Loucy (cell line): ENCODE measurements around the gene TMEM255A.

ENCODE experiments used
- H2AFZ ChIP-seq: fragments of 200-600 bp; sonication (generic); 2 replicates; pipeline ENCODE4 v1.6.0; 2016; ENCODE audit warnings: antibody characterized with exemption, mild to moderate bottlenecking, low read length, moderate library complexity
- H3F3A ChIP-seq: fragments of 200-600 bp; 2 replicates; pipeline ENCODE4 v1.6.0; 2016; ENCODE audit warnings: antibody characterized with exemption, low read depth, mild to moderate bottlenecking
- H3K27me3 ChIP-seq: fragments of 200-600 bp; sonication (generic); 2 replicates; pipeline ENCODE4 v1.6.1; 2014; ENCODE audit warnings: low read length, mild to moderate bottlenecking; ENCODE audit not compliant: insufficient read depth, poor library complexity, severe bottlenecking
- H3K36me3 ChIP-seq: fragments of 200-600 bp; sonication (generic); 2 replicates; pipeline ENCODE4 v1.6.1; 2016; ENCODE audit warnings: low read length; ENCODE audit not compliant: insufficient read depth
- H3K4me1 ChIP-seq: fragments of 200-600 bp; sonication (generic); 2 replicates; pipeline ENCODE4 v1.5.1; 2014; ENCODE audit warnings: low read length, mild to moderate bottlenecking; ENCODE audit not compliant: insufficient read depth, poor library complexity, severe bottlenecking
- H3K4me2 ChIP-seq: fragments of 200-600 bp; sonication (generic); 2 replicates; pipeline ENCODE4 v1.6.0; 2014; ENCODE audit warnings: antibody characterized with exemption, low read length, low read depth, mild to moderate bottlenecking; ENCODE audit not compliant: poor library complexity, severe bottlenecking
- H3K4me3 ChIP-seq: fragments of 200-600 bp; sonication (generic); 2 replicates; pipeline ENCODE4 v1.5.1; 2014; ENCODE audit warnings: low read length, mild to moderate bottlenecking, mixed read lengths; ENCODE audit not compliant: poor library complexity, severe bottlenecking
- H3K79me2 ChIP-seq: fragments of 200-600 bp; sonication (generic); 2 replicates; pipeline ENCODE4 v1.6.1; 2014; ENCODE audit warnings: low read length; ENCODE audit not compliant: insufficient read depth
- H3K9ac ChIP-seq: fragments of 200-600 bp; sonication (generic); 2 replicates; pipeline ENCODE4 v1.6.0; 2014; ENCODE audit warnings: mild to moderate bottlenecking, low read depth, low read length, moderate library complexity; ENCODE audit not compliant: poor library complexity, severe bottlenecking
- H3K9me2 ChIP-seq: fragments of 200-600 bp; sonication (generic); replicated peaks from 2 replicates; pipeline ENCODE4 v1.6.1; 2016; ENCODE audit warnings: low read depth, low read length, mixed read lengths
- H3K9me3 ChIP-seq: fragments of 200-600 bp; sonication (generic); 2 replicates; pipeline ENCODE4 v1.6.1; 2014; ENCODE audit warnings: mild to moderate bottlenecking, antibody characterized with exemption, low read length, low read depth; ENCODE audit not compliant: insufficient read depth
- H4K20me1 ChIP-seq: fragments of 200-600 bp; sonication (generic); 2 replicates; pipeline ENCODE4 v1.6.0; 2014; ENCODE audit warnings: antibody characterized with exemption, low read length, mild to moderate bottlenecking; ENCODE audit not compliant: insufficient read depth, poor library complexity, severe bottlenecking
- EZH2phosphoT487 ChIP-seq: fragments of 200-600 bp; IDR thresholded peaks from 2 replicates; pipeline ENCODE4 v1.6.1; 2018; ENCODE audit warnings: antibody characterized with exemption, mild to moderate bottlenecking, moderate library complexity, borderline replicate concordance
- TF ChIP-seq, protein P1 (sequence below): fragments of 200-600 bp; sonication (generic); conservative IDR thresholded peaks from 2 replicates; pipeline ENCODE4 v1.5.1; 2014; ENCODE audit warnings: mild to moderate bottlenecking, antibody characterized with exemption, low read length

The TMEM255A gene

DNA sequence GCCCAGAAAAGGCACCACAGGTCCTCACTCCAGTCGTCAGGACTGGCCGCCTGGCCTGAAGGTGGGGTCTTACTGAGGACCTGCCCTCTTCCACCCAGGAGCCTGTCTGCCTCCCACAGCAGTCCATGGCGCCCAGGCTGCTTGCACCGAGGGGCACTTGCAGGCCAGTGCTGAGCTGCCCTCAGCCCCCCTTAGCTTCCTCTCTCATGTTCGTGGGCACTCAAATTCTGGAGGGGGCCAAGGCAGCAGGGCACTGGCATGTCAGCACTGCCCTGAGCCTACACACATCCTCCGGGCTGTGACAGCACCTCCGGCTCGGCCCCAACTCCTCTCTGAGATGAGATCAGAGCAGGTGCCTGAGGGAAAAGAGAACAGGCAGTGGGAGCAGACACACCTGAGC lies 87.9 kb downstream of the TMEM255A start:
- Histone ChIP-seq H3K79me2 (no peaks in the 10 kb centered on the region), H3K36me3 (no peaks in the 10 kb centered on the region), H3K9me3 (no peaks in the 10 kb centered on the region), H3F3A (no peaks in the 10 kb centered on the region), H3K9me2 (no peaks in the 10 kb centered on the region), H3K4me3 (no peak overlapping the region), H3K4me2 (no peak overlapping the region), H3K4me1 (no peaks in the 10 kb centered on the region), H3K27me3 (no peaks in the 10 kb centered on the region), H2AFZ (no peak overlapping the region), H4K20me1 (no peaks in the 10 kb centered on the region), H3K9ac (no peak overlapping the region)
- TF ChIP-seq, protein P1, sequence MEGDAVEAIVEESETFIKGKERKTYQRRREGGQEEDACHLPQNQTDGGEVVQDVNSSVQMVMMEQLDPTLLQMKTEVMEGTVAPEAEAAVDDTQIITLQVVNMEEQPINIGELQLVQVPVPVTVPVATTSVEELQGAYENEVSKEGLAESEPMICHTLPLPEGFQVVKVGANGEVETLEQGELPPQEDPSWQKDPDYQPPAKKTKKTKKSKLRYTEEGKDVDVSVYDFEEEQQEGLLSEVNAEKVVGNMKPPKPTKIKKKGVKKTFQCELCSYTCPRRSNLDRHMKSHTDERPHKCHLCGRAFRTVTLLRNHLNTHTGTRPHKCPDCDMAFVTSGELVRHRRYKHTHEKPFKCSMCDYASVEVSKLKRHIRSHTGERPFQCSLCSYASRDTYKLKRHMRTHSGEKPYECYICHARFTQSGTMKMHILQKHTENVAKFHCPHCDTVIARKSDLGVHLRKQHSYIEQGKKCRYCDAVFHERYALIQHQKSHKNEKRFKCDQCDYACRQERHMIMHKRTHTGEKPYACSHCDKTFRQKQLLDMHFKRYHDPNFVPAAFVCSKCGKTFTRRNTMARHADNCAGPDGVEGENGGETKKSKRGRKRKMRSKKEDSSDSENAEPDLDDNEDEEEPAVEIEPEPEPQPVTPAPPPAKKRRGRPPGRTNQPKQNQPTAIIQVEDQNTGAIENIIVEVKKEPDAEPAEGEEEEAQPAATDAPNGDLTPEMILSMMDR, result no peak
- no peak for TF ChIP-seq EZH2phosphoT487

DNA sequence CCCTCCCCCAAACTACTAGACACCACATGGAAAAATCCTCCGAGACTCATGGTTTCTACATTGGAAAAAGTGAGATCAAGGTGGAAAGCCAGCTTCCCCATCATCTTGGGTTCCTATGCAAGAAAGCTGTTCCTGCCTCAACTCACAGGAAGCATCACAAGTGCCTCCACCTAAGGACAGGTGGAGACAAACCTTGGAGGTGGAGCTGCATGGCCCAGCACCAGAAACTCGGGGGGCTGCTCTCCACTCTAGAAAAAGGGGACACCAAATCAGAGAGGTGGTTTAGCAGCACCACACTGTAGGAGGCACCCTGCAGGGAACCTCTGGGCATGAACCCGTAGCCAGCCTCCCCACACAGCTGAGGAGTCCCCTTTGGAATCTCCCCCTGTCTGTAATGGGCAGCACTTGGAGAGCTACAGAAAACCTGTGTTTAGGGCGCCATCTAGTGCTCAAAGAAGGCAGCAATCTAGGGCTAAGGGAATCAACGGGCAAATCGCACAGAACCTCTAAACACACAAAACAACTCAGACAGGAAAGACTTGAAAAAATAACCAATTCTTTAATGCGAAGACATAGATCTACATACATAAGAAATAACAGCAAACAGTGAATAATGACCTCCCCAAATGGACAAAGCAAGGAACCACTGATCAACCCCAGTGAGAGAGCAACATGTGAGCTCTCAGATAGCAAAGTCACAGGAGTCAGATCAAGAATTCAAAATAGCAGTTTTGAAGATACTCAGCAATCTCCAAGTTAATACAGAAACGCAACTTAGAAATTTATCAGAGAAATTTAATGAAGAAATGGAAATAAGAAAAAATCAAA lies 97.6 kb downstream of the TMEM255A start:
- H3K79me2 ChIP-seq, result no peaks in the 10 kb centered on the region
- no peaks in the 10 kb centered on the region for H3K9me3 ChIP-seq
- no peak for TF ChIP-seq EZH2phosphoT487
- TF ChIP-seq, protein P1, result peak; percentile 69
- no peaks in the 10 kb centered on the region for H3K9me2 ChIP-seq
- no peak overlapping the region for H3K9ac ChIP-seq
- no peak overlapping the region for H3K4me3 ChIP-seq
- no peak overlapping the region for H2AFZ ChIP-seq
- H3F3A ChIP-seq, result no peaks in the 10 kb centered on the region
- no peak overlapping the region for H3K4me2 ChIP-seq
- no peaks in the 10 kb centered on the region for H3K4me1 ChIP-seq
- H4K20me1 ChIP-seq, result no peaks in the 10 kb centered on the region
- no peaks in the 10 kb centered on the region for H3K27me3 ChIP-seq
- no peaks in the 10 kb centered on the region for H3K36me3 ChIP-seq
